DMS153 treated with DMSO at 0.1 percent for 48 hours (cell line): Measurements from ENCODE around the gene FAM53B.

Source experiments
- DNase-seq: peaks from one replicate; lab custom pipeline; 2025; ENCODE audit not compliant: unreplicated experiment; lab: John Stamatoyannopoulos, UW

The FAM53B gene

GRCh38 chr10:124742413-124743190 is 1.6 kb downstream of the FAM53B start:
- DNase-seq: peak; percentile 47

GRCh38 chr10:124741922-124742412 is 2.2 kb downstream of the FAM53B start:
- peak; percentile 47 for DNase-seq

- DNase-seq: peak; percentile 77
These were observed 2.8 kb downstream of the FAM53B start for GRCh38 chr10:124741281-124741921.

GRCh38 chr10:124740369-124741280 is 3.6 kb downstream of the FAM53B start:
- no peak for DNase-seq

- no peak for DNase-seq
These were observed 4.2 kb downstream of the FAM53B start for GRCh38 chr10:124739986-124740368.

- no peak for DNase-seq
These were observed 4.9 kb downstream of the FAM53B start for GRCh38 chr10:124739119-124739921.

GRCh38 chr10:124738441-124738840 is 5.7 kb downstream of the FAM53B start:
- no peak for DNase-seq

- DNase-seq: no peak
These were observed 6.5 kb downstream of the FAM53B start for GRCh38 chr10:124737708-124738107.

GRCh38 chr10:124737221-124737620 is 7.0 kb downstream of the FAM53B start:
- no peak for DNase-seq

- no peak for DNase-seq
These were observed 7.6 kb downstream of the FAM53B start for GRCh38 chr10:124736491-124737136.

GRCh38 chr10:124735491-124736286 is 8.5 kb downstream of the FAM53B start:
- DNase-seq: no peak

- DNase-seq: no peak
These were observed 9.6 kb downstream of the FAM53B start for GRCh38 chr10:124734311-124735166.

GRCh38 chr10:124733571-124734245 is 10.5 kb downstream of the FAM53B start:
- no peak for DNase-seq

- no peak for DNase-seq
These were observed 11.1 kb downstream of the FAM53B start for GRCh38 chr10:124732931-124733570.

- DNase-seq: no peak
These were observed 12.6 kb downstream of the FAM53B start for GRCh38 chr10:124731551-124731950.

GRCh38 chr10:124730790-124731189 is 13.4 kb downstream of the FAM53B start:
- no peak for DNase-seq
